Measurements from ENCODE around the gene FBN2.

DNA sequence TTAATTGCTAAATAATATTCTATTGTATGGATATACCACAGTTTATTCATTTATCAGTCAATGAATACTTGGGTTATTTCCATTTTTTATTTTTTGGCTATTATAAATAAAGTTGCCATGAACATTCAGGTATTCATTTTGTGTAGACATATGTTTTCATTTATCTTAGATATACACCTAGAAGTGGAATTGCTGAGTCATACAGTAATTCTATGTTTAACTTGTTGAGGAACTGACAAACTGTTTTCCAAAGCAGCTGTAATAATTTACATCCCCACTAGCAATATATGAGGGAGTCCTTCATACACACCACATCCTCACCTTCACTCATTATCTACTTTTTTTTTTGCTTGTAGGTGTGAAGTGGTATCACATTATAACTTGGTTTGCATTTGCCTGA lies 123.6 kb downstream of the FBN2 start:
- TF ChIP-seq, protein P1, sequence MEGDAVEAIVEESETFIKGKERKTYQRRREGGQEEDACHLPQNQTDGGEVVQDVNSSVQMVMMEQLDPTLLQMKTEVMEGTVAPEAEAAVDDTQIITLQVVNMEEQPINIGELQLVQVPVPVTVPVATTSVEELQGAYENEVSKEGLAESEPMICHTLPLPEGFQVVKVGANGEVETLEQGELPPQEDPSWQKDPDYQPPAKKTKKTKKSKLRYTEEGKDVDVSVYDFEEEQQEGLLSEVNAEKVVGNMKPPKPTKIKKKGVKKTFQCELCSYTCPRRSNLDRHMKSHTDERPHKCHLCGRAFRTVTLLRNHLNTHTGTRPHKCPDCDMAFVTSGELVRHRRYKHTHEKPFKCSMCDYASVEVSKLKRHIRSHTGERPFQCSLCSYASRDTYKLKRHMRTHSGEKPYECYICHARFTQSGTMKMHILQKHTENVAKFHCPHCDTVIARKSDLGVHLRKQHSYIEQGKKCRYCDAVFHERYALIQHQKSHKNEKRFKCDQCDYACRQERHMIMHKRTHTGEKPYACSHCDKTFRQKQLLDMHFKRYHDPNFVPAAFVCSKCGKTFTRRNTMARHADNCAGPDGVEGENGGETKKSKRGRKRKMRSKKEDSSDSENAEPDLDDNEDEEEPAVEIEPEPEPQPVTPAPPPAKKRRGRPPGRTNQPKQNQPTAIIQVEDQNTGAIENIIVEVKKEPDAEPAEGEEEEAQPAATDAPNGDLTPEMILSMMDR (IDR thresholded peaks at IDR 0.05): no peak
- no peak for TF ChIP-seq POLR2A (IDR thresholded peaks at IDR 0.05)
